Measurements from ENCODE around the gene PLEKHA8.

DNA sequence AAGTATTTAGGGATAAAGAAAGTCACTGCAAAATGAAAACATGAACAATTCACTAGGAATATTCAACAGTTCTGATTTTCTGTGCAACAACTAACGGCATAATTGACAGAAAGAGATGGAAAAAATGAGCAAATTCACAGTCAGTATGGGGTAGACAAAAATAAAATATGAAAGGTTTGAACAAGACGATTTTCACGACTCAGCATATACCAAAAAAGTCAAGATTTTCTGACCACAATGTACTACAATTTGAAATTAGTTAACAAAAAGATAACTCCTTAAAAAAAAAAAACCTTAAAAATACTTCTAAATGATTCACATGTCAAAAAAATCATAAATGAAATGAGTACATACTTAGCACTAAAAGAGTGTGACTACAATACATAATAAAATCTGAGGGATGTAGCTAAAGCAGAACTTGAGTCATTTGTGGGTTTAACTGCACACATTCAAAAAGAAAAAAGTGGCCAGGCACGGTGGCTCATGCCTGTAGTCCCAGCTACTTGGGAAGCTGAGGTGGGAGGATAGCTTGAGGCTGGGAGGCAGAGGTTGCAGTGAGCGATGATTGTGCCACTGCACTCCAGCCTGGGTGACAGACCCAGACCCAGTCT, 84.0 kb downstream of the PLEKHA8 start:
- TF ChIP-seq, protein P1, sequence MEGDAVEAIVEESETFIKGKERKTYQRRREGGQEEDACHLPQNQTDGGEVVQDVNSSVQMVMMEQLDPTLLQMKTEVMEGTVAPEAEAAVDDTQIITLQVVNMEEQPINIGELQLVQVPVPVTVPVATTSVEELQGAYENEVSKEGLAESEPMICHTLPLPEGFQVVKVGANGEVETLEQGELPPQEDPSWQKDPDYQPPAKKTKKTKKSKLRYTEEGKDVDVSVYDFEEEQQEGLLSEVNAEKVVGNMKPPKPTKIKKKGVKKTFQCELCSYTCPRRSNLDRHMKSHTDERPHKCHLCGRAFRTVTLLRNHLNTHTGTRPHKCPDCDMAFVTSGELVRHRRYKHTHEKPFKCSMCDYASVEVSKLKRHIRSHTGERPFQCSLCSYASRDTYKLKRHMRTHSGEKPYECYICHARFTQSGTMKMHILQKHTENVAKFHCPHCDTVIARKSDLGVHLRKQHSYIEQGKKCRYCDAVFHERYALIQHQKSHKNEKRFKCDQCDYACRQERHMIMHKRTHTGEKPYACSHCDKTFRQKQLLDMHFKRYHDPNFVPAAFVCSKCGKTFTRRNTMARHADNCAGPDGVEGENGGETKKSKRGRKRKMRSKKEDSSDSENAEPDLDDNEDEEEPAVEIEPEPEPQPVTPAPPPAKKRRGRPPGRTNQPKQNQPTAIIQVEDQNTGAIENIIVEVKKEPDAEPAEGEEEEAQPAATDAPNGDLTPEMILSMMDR (conservative IDR thresholded peaks at IDR 0.05; ENCODE audit: low read length): no peak
- no peak for TF ChIP-seq EZH2phosphoT487 (IDR thresholded peaks at IDR 0.05; ENCODE audit: borderline replicate concordance, low read depth, low read length)
